Neutrophil (primary cell): ENCODE data around the gene CYP1A2.

Experiments used
- H3K27ac ChIP-seq: fragments of 200-600 bp; sonication (generic); 2 replicates; pipeline ENCODE4 v1.5.1; 2016; ENCODE audit warnings: mild to moderate bottlenecking, moderate library complexity
- H3K27me3 ChIP-seq: fragments of 200-600 bp; sonication (generic); 2 replicates; pipeline ENCODE4 v1.6.0; 2016; ENCODE audit warnings: mild to moderate bottlenecking
- H3K36me3 ChIP-seq: fragments of 200-600 bp; sonication (generic); 2 replicates; pipeline ENCODE4 v1.5.1; 2017
- H3K4me1 ChIP-seq, 2 experiments: fragments of 200-600 bp in 1 of 2; sonication (generic) in 1 of 2; 1 replicate in 1 of 2; 2 replicates in 1 of 2; pipeline versions ENCODE4 v1.5.1 to v1.6.1; 2013 to 2016; ENCODE audit warnings: low read depth in 1 of 2, low read length in 1 of 2, mild to moderate bottlenecking in 1 of 2, moderate library complexity in 1 of 2; ENCODE audit not compliant: control insufficient read depth in 1 of 2, insufficient read depth in 1 of 2
- H3K4me3 ChIP-seq, 2 experiments: fragments of 200-600 bp in 1 of 2; sonication (generic) in 1 of 2; 1 replicate in 1 of 2; 2 replicates in 1 of 2; pipeline ENCODE4 v1.5.1; 2013 to 2016; ENCODE audit warnings: low read depth in 1 of 2, low read length in 1 of 2, mild to moderate bottlenecking in 1 of 2, moderate library complexity in 1 of 2
- H3K9me3 ChIP-seq: fragments of 200-600 bp; sonication (generic); 2 replicates; pipeline ENCODE4 v1.5.1; 2016
- CTCF ChIP-seq: fragments of 200-600 bp; sonication (generic); IDR thresholded peaks from 2 replicates; pipeline ENCODE4 v1.5.1; 2016; ENCODE audit warnings: antibody characterized with exemption

Gene CYP1A2

GRCh38 chr15:74799255-74799855 is 50.7 kb downstream of the CYP1A2 start:
- H3K9me3 ChIP-seq: no peaks in the 10 kb centered on the region
- H3K27ac ChIP-seq: peak overlapping the region; percentile 90
- peaks cover 74% of the 10 kb centered on the region for H3K36me3 ChIP-seq
- no peak for TF ChIP-seq CTCF
- H3K4me1 ChIP-seq: peaks cover 31 to 43% of the 10 kb centered on the region in 2 experiments
- H3K27me3 ChIP-seq: no peaks in the 10 kb centered on the region
- H3K4me3 ChIP-seq: peak overlapping the region; percentile 18 to 50

- peak overlapping the region; percentile 18 to 50 for H3K4me3 ChIP-seq
- no peaks in the 10 kb centered on the region for H3K9me3 ChIP-seq
- H3K27me3 ChIP-seq: no peaks in the 10 kb centered on the region
- H3K27ac ChIP-seq: peak overlapping the region; percentile 90
- peaks cover 31 to 37% of the 10 kb centered on the region in 2 experiments for H3K4me1 ChIP-seq
- peak; percentile 99 for TF ChIP-seq CTCF
- H3K36me3 ChIP-seq: peaks cover 78% of the 10 kb centered on the region
Observed at GRCh38 chr15:74799856-74800558, 51.4 kb downstream of the CYP1A2 start.

GRCh38 chr15:74800559-74801094 is 52.0 kb downstream of the CYP1A2 start:
- Histone ChIP-seq H3K9me3 (no peaks in the 10 kb centered on the region), H3K27me3 (no peaks in the 10 kb centered on the region), H3K27ac (peak overlapping the region; percentile 90), H3K36me3 (peaks cover 77% of the 10 kb centered on the region), H3K4me1 (peaks cover 31 to 32% of the 10 kb centered on the region in 2 experiments), H3K4me3 (peak overlapping the region in 1 of 2 experiments; percentile 50)
- no peak for TF ChIP-seq CTCF

GRCh38 chr15:74801311-74801997 is 52.8 kb downstream of the CYP1A2 start:
- H3K27me3 ChIP-seq: no peaks in the 10 kb centered on the region
- no peak for TF ChIP-seq CTCF
- peak overlapping the region; percentile 90 for H3K27ac ChIP-seq
- peaks cover 77% of the 10 kb centered on the region for H3K36me3 ChIP-seq
- H3K9me3 ChIP-seq: no peaks in the 10 kb centered on the region
- no peak overlapping the region for H3K4me3 ChIP-seq
- peaks cover 31 to 32% of the 10 kb centered on the region in 2 experiments for H3K4me1 ChIP-seq

- Histone ChIP-seq H3K27ac (no peak overlapping the region), H3K36me3 (peaks cover 77% of the 10 kb centered on the region)
Observed at GRCh38 chr15:74802290-74802689, 53.6 kb downstream of the CYP1A2 start.

More at GRCh38 chr15:74802290-74802689, 53.6 kb downstream of the CYP1A2 start:
- no peaks in the 10 kb centered on the region for H3K9me3 ChIP-seq
- no peak for TF ChIP-seq CTCF
- H3K4me3 ChIP-seq: no peak overlapping the region
- no peaks in the 10 kb centered on the region for H3K27me3 ChIP-seq
- H3K4me1 ChIP-seq: peaks cover 31 to 32% of the 10 kb centered on the region in 2 experiments
